Measurements from ENCODE around the gene ST6GALNAC1.
"Not testable (repeated sequence)": the region's sequence is repeated elsewhere in the genome, so short reads cannot be mapped to it uniquely, and the experiment has no call there.

ST6GALNAC1 gene

DNA sequence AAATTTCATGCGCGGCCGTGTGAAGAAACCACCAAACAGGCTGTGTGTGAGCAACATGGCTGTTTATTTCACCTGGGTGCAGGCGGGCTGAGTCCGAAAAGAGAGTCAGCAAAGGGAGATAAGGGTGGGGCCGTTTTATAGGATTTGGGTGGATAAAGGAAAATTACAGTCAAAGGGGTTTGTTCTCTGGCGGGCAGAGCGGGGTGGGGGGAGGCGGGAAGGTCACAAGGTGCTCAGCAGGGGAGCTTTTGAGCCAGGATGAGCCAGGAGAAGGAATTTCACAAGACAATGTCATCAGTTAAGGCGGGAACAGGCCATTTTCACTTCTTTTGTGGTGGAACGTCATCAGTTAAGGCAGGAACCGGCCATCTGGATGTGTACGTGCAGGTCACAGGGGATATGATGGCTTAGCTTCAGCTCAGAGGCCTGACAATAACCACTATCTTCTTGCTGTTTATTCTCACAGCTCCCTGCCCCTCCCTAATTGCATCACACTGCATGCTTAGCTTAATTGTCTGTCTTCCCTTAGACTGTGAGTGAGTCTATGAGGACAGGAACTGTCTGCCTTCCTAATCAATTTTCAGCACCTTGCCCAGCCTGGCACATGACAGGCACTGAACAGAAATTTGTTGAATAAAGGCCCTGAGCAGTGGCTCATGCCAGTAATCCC lies 32.3 kb downstream of the ST6GALNAC1 start:
- not testable (repeated sequence) for DNase-seq

DNA sequence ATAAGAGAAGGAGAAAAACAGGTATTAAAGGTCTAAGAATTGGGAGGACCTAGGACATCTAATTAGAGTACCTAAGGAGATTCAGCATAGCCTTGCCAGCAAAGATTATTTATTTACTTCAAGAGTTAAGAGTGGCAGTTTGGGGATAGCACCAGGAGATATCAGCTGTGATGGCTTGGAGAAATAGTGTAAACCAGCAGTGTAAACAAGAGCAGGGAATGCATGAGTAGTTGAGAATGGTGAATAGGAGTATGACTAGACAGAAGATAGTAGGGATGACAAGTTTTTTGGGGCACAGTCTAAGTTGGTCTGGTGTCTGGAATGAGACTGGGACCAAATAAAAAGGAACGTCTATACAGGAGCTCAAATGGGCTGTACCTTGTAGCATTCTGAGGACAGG lies 36.9 kb downstream of the ST6GALNAC1 start:
- DNase-seq = not testable (repeated sequence)

- DNase-seq = no peak
Measured at GRCh38 chr17:76601065-76601464, 42.5 kb downstream of the ST6GALNAC1 start.

DNA sequence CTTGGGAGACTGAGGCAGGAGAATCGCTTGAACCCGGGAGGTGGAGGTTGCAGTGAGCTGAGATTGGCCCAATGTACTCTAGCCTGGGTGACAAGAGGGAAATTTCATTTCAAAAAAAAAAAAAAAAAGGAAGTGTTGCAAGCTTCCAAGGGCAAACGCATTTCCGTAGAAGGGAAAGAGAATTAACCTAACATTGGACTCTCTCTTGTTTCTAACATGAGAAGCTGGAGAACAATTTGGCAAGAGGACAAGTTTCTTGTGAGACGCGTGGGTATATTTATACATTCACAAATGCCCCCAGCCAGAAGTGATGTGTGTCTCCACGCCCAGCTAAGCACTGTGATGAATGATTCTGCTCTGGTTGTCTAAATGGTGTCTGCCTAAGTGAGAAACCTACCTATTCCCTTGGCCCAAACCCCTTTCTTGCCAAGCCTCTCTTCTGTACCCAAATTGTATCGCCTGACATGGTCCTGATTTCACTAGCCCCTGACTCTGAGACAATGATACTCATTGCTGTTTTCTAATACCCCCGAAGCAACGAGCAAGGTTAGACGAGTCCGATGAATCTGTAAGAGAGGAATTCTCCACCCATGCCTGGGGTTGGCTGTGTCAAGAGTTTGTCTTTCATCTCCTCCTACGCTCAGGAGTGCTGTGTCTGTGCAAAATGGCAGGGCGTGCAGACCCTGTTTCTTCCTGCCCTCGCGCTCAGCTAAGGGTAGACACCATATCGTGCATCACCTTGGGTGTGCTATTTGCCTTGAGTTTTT lies 43.7 kb downstream of the ST6GALNAC1 start:
- DNase-seq = peak; percentile 93

- DNase-seq = peak; percentile 94
Measured at GRCh38 chr17:76598004-76598439, 45.5 kb downstream of the ST6GALNAC1 start.

DNA sequence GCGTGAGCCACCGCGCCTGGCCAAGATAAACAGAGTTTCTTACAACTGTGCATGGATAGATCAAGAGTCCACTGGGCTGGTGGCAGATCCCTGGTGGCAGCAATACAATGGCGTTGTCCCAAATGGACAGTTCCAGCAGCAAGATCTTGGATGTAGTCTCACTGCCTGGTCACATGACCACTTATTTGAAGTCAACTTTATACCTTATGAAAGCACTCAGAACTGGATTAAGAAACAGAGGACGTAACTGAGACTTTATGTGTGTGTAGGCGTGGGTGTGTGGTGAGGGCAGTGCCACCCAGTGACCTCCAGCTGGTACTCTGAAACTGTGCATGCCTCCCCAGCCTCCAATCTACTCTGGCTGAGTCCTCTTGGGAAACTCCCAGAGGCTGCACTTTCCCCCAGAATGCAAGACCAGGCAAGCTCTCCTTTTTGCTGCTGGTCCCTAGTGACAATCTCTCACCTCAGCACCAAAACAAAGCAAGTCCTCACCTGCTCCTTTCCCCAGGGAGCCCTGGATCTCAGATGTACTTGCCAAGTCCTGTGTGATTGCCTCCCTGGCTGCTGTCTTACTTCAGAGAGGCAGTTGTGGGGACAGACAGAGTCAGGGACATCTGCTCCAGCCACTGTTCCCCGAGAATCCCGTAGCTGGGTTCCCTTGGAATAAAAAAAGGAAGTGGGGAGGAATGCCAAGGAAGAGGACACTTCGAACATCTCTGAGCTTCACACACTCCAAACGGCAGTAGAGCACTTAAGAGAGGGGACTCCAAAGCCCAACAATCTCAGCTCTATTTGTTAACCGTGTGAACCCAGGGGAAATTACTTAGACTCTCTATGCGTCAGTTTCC lies 46.2 kb downstream of the ST6GALNAC1 start:
- peak; percentile 90 for DNase-seq

GRCh38 chr17:76594690-76595089 lies 48.9 kb downstream of the ST6GALNAC1 start:
- DNase-seq = no peak

DNA sequence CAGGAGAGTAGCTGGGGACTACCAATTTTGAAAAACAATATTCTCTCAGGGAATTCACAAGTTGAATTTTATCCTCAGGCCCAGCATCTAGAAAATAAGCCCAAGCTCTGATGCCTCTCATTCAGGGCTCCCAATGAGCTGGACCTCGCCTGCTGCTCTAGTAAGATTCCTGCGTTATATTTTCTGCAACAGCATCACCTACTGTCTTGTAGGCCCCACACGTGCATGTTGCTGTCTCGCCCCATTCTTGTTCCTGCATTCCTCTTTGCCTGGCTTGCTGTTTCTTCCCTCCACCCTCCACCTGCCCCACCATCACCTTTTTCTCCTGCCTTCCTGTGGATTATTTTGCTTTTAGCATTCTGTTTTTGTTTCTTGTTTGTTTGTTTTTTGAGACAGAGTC lies 49.6 kb downstream of the ST6GALNAC1 start:
- no peak for DNase-seq

- no peak for DNase-seq
Measured at GRCh38 chr17:76593384-76593826, 50.2 kb downstream of the ST6GALNAC1 start.

GRCh38 chr17:76588182-76588581 lies 55.4 kb downstream of the ST6GALNAC1 start:
- no peak for DNase-seq

- no peak for DNase-seq
Measured at GRCh38 chr17:76586741-76587487, 56.6 kb downstream of the ST6GALNAC1 start.

GRCh38 chr17:76585649-76586593 lies 57.6 kb downstream of the ST6GALNAC1 start, which contains the start of gene ST6GALNAC2:
TSS of gene ST6GALNAC2 (minus strand) at chr17:76585860. CDS start at chr17:76585808, 52 bp downstream.
- DNase-seq = peak; percentile 82

GRCh38 chr17:76585033-76585648 lies 58.4 kb downstream of the ST6GALNAC1 start:
- DNase-seq = peak; percentile 36

GRCh38 chr17:76584427-76585032 lies 59.0 kb downstream of the ST6GALNAC1 start:
- DNase-seq = no peak

DNA sequence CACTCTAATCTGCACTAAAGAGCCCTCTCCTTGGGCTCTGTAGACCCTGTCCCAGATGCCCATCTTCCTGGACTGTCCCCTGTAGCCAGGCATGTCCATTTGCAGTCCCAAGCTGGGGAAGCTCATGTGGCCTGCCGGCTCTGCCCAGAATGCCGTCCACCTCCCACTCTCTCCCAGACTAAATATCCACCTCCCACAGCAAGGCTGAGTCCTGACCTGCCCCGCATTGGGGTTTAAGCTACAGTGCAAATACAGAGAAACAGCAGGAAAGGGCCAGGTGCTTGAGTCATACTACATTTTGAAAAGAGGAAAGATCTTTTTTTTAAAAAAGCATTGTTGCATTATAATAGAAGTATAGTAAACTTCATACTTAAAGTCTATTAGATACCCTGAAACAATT lies 60.9 kb downstream of the ST6GALNAC1 start:
- DNase-seq = no peak

- DNase-seq = no peak
Measured at GRCh38 chr17:76581515-76581914, 62.0 kb downstream of the ST6GALNAC1 start.

- peak; percentile 51 for DNase-seq
Measured at GRCh38 chr17:76579281-76579680, 64.3 kb downstream of the ST6GALNAC1 start.

- DNase-seq = no peak
Measured at GRCh38 chr17:76578376-76578775, 65.2 kb downstream of the ST6GALNAC1 start.

DNA sequence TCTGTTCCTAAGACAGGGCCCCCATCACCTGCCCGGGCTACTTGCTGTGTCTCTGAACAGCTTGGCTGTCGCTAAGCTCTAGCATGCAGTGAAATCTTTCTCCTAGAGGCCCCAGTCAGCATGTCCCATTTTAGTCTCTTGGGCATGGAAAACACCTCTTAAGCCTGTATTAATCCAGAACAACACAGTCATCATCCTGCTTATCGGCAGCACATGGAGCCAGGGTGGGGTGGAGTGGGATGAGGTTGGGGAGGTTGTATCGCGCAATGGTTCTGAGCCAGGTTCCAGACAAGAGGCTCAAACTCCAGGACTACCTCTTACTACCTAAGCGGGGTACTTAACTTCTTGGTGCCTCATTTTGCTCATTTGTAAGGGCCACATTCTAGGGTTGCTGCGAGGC lies 65.7 kb downstream of the ST6GALNAC1 start:
- DNase-seq = no peak

DNA sequence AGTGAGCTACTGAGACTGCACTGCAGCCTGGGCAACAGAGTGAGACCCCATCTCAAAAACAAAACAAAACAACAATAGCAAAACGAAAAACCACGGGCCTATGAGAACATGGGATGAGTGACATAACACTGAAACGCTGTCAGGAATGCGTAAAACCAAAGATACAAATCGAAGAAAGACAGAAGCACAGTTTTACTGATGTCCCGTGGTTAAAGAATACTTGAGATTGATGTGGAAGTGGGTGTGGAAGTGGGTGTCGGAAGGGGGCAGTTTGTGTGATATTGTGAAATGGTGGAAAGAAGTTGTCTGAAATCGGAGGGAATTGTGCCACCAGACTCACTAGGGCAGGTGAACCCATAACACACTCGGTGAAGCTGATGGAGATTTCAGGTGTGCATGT lies 67.4 kb downstream of the ST6GALNAC1 start:
- DNase-seq = no peak
